ENCODE measurements around the gene LPP.

DNA sequence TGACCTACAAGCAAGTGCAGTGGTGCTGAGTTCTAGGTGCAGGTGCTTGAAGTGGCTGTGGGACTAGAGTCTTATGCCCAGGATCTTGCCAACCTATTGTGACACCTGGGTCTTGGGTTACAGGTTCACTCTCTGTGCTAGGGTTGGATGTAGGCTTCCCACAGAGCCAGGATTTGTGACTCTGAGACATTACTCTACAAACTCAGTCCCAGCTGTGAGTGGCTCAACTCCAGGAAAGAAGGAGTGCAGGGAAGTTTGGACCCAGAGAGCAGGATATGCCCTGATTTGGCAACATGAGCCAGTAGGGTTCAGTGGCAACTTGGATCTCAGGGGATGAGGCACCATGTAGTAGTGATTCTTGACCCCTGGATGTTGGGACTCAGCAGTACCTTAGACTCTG is 182.2 kb downstream of the LPP start:
- no peak for TF ChIP-seq RFX5 (IDR thresholded peaks at IDR 0.05; ENCODE audit: low read depth, low read length)
- TF ChIP-seq SATB2 (CRISPR knock-in tag; IDR thresholded peaks at IDR 0.05) = no peak
- TF ChIP-seq, protein P1, sequence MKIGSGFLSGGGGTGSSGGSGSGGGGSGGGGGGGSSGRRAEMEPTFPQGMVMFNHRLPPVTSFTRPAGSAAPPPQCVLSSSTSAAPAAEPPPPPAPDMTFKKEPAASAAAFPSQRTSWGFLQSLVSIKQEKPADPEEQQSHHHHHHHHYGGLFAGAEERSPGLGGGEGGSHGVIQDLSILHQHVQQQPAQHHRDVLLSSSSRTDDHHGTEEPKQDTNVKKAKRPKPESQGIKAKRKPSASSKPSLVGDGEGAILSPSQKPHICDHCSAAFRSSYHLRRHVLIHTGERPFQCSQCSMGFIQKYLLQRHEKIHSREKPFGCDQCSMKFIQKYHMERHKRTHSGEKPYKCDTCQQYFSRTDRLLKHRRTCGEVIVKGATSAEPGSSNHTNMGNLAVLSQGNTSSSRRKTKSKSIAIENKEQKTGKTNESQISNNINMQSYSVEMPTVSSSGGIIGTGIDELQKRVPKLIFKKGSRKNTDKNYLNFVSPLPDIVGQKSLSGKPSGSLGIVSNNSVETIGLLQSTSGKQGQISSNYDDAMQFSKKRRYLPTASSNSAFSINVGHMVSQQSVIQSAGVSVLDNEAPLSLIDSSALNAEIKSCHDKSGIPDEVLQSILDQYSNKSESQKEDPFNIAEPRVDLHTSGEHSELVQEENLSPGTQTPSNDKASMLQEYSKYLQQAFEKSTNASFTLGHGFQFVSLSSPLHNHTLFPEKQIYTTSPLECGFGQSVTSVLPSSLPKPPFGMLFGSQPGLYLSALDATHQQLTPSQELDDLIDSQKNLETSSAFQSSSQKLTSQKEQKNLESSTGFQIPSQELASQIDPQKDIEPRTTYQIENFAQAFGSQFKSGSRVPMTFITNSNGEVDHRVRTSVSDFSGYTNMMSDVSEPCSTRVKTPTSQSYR (CRISPR knock-in tag; IDR thresholded peaks at IDR 0.05; ENCODE audit: borderline replicate concordance) = no peak
- TF ChIP-seq, protein P2, sequence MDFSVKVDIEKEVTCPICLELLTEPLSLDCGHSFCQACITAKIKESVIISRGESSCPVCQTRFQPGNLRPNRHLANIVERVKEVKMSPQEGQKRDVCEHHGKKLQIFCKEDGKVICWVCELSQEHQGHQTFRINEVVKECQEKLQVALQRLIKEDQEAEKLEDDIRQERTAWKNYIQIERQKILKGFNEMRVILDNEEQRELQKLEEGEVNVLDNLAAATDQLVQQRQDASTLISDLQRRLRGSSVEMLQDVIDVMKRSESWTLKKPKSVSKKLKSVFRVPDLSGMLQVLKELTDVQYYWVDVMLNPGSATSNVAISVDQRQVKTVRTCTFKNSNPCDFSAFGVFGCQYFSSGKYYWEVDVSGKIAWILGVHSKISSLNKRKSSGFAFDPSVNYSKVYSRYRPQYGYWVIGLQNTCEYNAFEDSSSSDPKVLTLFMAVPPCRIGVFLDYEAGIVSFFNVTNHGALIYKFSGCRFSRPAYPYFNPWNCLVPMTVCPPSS (IDR thresholded peaks at IDR 0.05) = no peak
- TF ChIP-seq ZNF768 (CRISPR knock-in tag; IDR thresholded peaks at IDR 0.05) = no peak
- no peak for TF ChIP-seq HES4 (CRISPR knock-in tag; IDR thresholded peaks at IDR 0.05; ENCODE audit: borderline replicate concordance)
- TF ChIP-seq, protein P3, sequence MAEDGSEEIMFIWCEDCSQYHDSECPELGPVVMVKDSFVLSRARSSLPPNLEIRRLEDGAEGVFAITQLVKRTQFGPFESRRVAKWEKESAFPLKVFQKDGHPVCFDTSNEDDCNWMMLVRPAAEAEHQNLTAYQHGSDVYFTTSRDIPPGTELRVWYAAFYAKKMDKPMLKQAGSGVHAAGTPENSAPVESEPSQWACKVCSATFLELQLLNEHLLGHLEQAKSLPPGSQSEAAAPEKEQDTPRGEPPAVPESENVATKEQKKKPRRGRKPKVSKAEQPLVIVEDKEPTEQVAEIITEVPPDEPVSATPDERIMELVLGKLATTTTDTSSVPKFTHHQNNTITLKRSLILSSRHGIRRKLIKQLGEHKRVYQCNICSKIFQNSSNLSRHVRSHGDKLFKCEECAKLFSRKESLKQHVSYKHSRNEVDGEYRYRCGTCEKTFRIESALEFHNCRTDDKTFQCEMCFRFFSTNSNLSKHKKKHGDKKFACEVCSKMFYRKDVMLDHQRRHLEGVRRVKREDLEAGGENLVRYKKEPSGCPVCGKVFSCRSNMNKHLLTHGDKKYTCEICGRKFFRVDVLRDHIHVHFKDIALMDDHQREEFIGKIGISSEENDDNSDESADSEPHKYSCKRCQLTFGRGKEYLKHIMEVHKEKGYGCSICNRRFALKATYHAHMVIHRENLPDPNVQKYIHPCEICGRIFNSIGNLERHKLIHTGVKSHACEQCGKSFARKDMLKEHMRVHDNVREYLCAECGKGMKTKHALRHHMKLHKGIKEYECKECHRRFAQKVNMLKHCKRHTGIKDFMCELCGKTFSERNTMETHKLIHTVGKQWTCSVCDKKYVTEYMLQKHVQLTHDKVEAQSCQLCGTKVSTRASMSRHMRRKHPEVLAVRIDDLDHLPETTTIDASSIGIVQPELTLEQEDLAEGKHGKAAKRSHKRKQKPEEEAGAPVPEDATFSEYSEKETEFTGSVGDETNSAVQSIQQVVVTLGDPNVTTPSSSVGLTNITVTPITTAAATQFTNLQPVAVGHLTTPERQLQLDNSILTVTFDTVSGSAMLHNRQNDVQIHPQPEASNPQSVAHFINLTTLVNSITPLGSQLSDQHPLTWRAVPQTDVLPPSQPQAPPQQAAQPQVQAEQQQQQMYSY (CRISPR knock-in tag; IDR thresholded peaks at IDR 0.05) = no peak
- TF ChIP-seq IRF2 (CRISPR knock-in tag; IDR thresholded peaks at IDR 0.05) = no peak
- no peak for TF ChIP-seq NCOA2 (CRISPR knock-in tag; IDR thresholded peaks at IDR 0.05)
- no peak for TF ChIP-seq RXRA (CRISPR knock-in tag; IDR thresholded peaks at IDR 0.05)
- TF ChIP-seq POLR2A (IDR thresholded peaks at IDR 0.05; ENCODE audit: insufficient read depth in 1 of 2, low read depth in 2 of 2, low read length in 2 of 2) = no peak
- no peak for TF ChIP-seq CEBPB (IDR thresholded peaks at IDR 0.05; ENCODE audit: borderline replicate concordance, low read depth, low read length)
- no peak for TF ChIP-seq SIN3A (IDR thresholded peaks at IDR 0.05; ENCODE audit: borderline replicate concordance, low read depth, low read length)
